HCT116 (cell line): ENCODE measurements around the gene PPP1R13L. TPM values are rescaled to one million over a fixed set of nuclear protein-coding genes. Genes with fewer than 3 reads are reported as not detected.

Experiments used
- ATAC-seq: fragments of 200-7000 bp; cut with Tn5 transposase; 2 replicates; pipeline ENCODE4 v1.9.1; 2020; ENCODE audit warnings: mild to moderate bottlenecking, moderate library complexity
- BruUV-seq: library from RNA; stranded (reverse); fragments of 400-500 nt; replicated peaks from 2 replicates; lab custom pipeline; 2021; lab: Mats Ljungman, UMichigan
- CTCF ChIA-PET: fragments of 300-600 bp; sonication (Branson Sonifier 250); formaldehyde crosslinking; loops from one replicate; lab custom pipeline; 2021; ENCODE audit warnings: antibody characterized with exemption; lab: Charles Lee
- POLR2A ChIA-PET: fragments of 300-600, 350-600 bp; sonication (Branson Sonifier 250); formaldehyde crosslinking; loops from one replicate; lab custom pipeline; 2021; ENCODE audit warnings: antibody characterized with exemption; lab: Charles Lee
- RAD21 ChIA-PET, 2 experiments: fragments of 300-600 bp; sonication (Branson Sonifier 250); formaldehyde crosslinking; loops; one replicate each; lab custom pipeline; 2023; ENCODE audit warnings: low total read pairs in 2 of 2; ENCODE audit not compliant: uncharacterized antibody in 2 of 2, unreplicated experiment in 2 of 2, low non-redundant PET in 1 of 2; lab: Charles Lee
- DNase-seq: peaks from one replicate; pipeline ENCODE4 v3.0.0-alpha.2; 2010; ENCODE audit warnings: low read depth, low spot score
- H2AFZ ChIP-seq: fragments of 200-600 bp; shearing (Covaris generic), sonication (generic); 2 replicates; pipeline ENCODE4 v1.6.1; 2017; ENCODE audit warnings: low read depth, mixed run types, mixed read lengths, antibody characterized with exemption, low read length; ENCODE audit not compliant: poor library complexity, severe bottlenecking
- H3K27ac ChIP-seq: 2 replicates; pipeline ENCODE4 v1.5.1; 2012; ENCODE audit warnings: low read depth, low read length
- H3K27me3 ChIP-seq: fragments of 200-600 bp; sonication (generic); 2 replicates; pipeline ENCODE4 v1.6.1; 2016; ENCODE audit warnings: mixed run types, low read length, mixed read lengths; ENCODE audit not compliant: insufficient read depth
- H3K36me3 ChIP-seq, 2 experiments: fragments of 200-500 bp in 1 of 2; fragments of 200-600 bp in 1 of 2; sonication (Bioruptor generic) in 1 of 2; sonication (generic) in 1 of 2; 2 replicates each; pipeline versions ENCODE4 v1.5.1 to v1.6.1; 2014 to 2016; ENCODE audit warnings: low read length in 2 of 2, inconsistent platforms in 1 of 2, mixed read lengths in 1 of 2, mixed run types in 1 of 2; ENCODE audit not compliant: insufficient read depth in 2 of 2, control insufficient read depth in 1 of 2
- H3K4me1 ChIP-seq, 2 experiments: fragments of 200-600 bp in 1 of 2; sonication (generic) in 1 of 2; 2 replicates each; pipeline versions ENCODE4 v1.5.1 to v1.6.1; 2012 to 2017; ENCODE audit warnings: low read length in 2 of 2, inconsistent platforms in 1 of 2, mild to moderate bottlenecking in 1 of 2, mixed read lengths in 1 of 2, mixed run types in 1 of 2, moderate library complexity in 1 of 2; ENCODE audit not compliant: insufficient read depth in 2 of 2, control insufficient read depth in 1 of 2
- H3K4me2 ChIP-seq: fragments of 200-600 bp; sonication (generic); 2 replicates; pipeline ENCODE4 v1.6.1; 2017; ENCODE audit warnings: mixed run types, low read length, mixed read lengths
- H3K4me3 ChIP-seq, 2 experiments: fragments of 200-600 bp in 1 of 2; sonication (generic) in 1 of 2; replicated peaks in 1 of 2; 2 replicates each; pipeline ENCODE4 v1.5.1; 2011 to 2016; ENCODE audit warnings: low read length in 2 of 2, control low read depth in 1 of 2, low read depth in 1 of 2, mild to moderate bottlenecking in 1 of 2, mixed read lengths in 1 of 2, mixed run types in 1 of 2
- H3K79me2 ChIP-seq: fragments of 200-600 bp; sonication (generic); 2 replicates; pipeline ENCODE4 v1.6.1; 2017; ENCODE audit warnings: mild to moderate bottlenecking, mixed run types, low read length, moderate library complexity, mixed read lengths; ENCODE audit not compliant: insufficient read depth
- H3K9ac ChIP-seq: fragments of 200-600 bp; sonication (generic); 2 replicates; pipeline ENCODE4 v1.6.1; 2016; ENCODE audit warnings: low read length, mixed read lengths
- H3K9me2 ChIP-seq: fragments of 200-600 bp; sonication (generic), shearing (Covaris generic); 2 replicates; pipeline ENCODE4 v1.6.1; 2017; ENCODE audit warnings: mixed run types, mild to moderate bottlenecking, moderate library complexity; ENCODE audit not compliant: insufficient read depth
- H3K9me3 ChIP-seq, 2 experiments: fragments of 200-500 bp in 1 of 2; fragments of 200-600 bp in 1 of 2; sonication (Bioruptor generic) in 1 of 2; sonication (generic) in 1 of 2; 2 replicates each; pipeline ENCODE4 v1.6.1; 2014 to 2017; ENCODE audit warnings: low read length in 2 of 2, mixed read lengths in 2 of 2, inconsistent platforms in 1 of 2, low read depth in 1 of 2, mild to moderate bottlenecking in 1 of 2, mixed run types in 1 of 2, moderate library complexity in 1 of 2; ENCODE audit not compliant: control insufficient read depth in 1 of 2, insufficient read depth in 1 of 2
- H4K20me1 ChIP-seq: fragments of 200-600 bp; sonication (generic), shearing (Covaris generic); 2 replicates; pipeline ENCODE4 v1.6.1; 2017; ENCODE audit warnings: mixed run types, mild to moderate bottlenecking, moderate library complexity; ENCODE audit not compliant: insufficient read depth
- CEBPB ChIP-seq: IDR thresholded peaks from 2 replicates; pipeline ENCODE4 v1.6.1; 2012; ENCODE audit warnings: low read depth
- JUND ChIP-seq: IDR thresholded peaks from 2 replicates; pipeline ENCODE4 v1.6.1; 2012
- POLR2A ChIP-seq: IDR thresholded peaks from 2 replicates; pipeline ENCODE4 v1.7.0; 2011; ENCODE audit warnings: borderline replicate concordance; ENCODE audit not compliant: insufficient read depth, insufficient read length; ENCODE audit errors: extremely low read depth
- POLR2AphosphoS5 ChIP-seq: IDR thresholded peaks from 2 replicates; pipeline ENCODE4 v1.6.1; 2011; ENCODE audit warnings: mild to moderate bottlenecking, low read depth, low read length, moderate library complexity
- SP1 ChIP-seq: IDR thresholded peaks from 2 replicates; pipeline ENCODE4 v1.6.1; 2012; ENCODE audit warnings: low read depth
- TCF7L2 ChIP-seq: IDR thresholded peaks from 2 replicates; pipeline ENCODE4 v1.7.0; 2011; ENCODE audit warnings: borderline replicate concordance, inconsistent platforms; ENCODE audit not compliant: insufficient read depth, insufficient read length; ENCODE audit errors: extremely low read depth
- YY1 ChIP-seq: IDR thresholded peaks from 2 replicates; pipeline ENCODE4 v1.6.1; 2011; ENCODE audit warnings: low read length, low read depth, moderate library complexity, mild to moderate bottlenecking; ENCODE audit not compliant: insufficient replicate concordance; ENCODE audit errors: extremely low read depth
- ZNF274 ChIP-seq: fragments of 200-500 bp; sonication (Bioruptor generic); IDR thresholded peaks from 2 replicates; pipeline ENCODE4 v1.6.1; 2014; ENCODE audit warnings: mild to moderate bottlenecking, low read depth, low read length, inconsistent platforms
- intact Hi-C: fragments of 100-400 bp; cut with micrococcal nuclease; formaldehyde crosslinking; loops from 2 replicates; pipeline ENCODE4 v1.10.0; 2022
- total RNA-seq: library from RNA; stranded (reverse); gene quantifications from one replicate; pipeline ENCODE4 v1.2.1, GENCODE V29; 2021; ENCODE audit not compliant: unreplicated experiment
- TF ChIP-seq, protein P1 (sequence below), 3 experiments: fragments of 200-600 bp in 1 of 3; sonication (generic) in 1 of 3; IDR thresholded peaks in 2 of 3; conservative IDR thresholded peaks in 1 of 3; 2 replicates each; pipeline ENCODE4 v1.5.1; 2012 to 2017; ENCODE audit warnings: low read depth in 2 of 3, low read length in 2 of 3, antibody characterized with exemption in 1 of 3, borderline replicate concordance in 1 of 3, control low read depth in 1 of 3, mild to moderate bottlenecking in 1 of 3, mixed read lengths in 1 of 3, mixed run types in 1 of 3, moderate library complexity in 1 of 3; ENCODE audit not compliant: insufficient read depth in 1 of 3

The PPP1R13L gene
- total RNA-seq, 1 experiment from 2014 or later = 89.1 TPM

DNA sequence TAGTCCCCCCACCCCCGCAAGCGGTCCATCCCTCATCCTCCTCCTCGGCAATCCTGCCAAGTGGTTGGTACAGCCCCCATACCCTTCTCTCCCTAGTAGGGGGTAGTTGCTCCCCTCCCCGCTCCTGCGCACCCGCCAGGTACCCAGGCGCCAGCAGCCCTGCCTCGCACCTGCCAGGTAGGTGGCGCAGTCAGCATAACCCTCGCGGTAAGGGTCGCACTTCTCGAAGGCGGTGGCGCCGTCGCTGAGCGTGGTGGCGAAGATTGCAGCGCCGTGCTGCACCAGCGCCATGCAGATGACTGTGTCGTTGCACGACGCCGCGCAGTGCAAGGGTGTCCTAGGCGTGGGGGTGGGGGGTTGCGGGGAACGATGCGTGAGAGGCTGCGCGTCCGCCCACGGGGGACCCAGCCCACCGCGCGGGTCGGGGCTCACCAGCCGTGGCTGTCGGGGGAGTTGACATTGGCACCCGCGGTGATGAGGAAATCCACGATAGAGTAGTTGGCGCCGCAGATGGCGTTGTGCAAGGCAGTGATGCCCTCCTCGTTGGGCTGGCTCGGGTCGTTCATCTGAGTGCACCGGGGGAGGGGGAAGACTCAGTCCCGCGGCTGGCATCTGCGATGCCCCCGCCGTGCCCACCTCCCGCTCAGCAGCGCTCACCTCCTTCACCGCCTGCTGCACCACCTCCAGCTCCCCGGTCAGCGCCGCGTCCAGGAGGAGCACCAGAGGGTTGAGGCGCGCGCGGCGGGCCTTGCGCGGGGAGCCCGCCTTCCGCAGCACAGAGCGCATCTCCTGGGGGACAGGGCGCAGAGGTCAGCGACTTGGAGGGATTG lies 19.3 kb downstream of the PPP1R13L start:
- no peak overlapping the region for H3K4me2 ChIP-seq
- CTCF ChIA-PET = no interaction called here
- H3K27ac ChIP-seq = no peak overlapping the region
- H3K9me3 ChIP-seq = no peaks in the 10 kb centered on the region
- ATAC-seq = 0 out of 2 replicates have a peak, but pooled peaks have one; percentile 11
- BruUV-seq = no TSS peak
- no peaks in the 10 kb centered on the region for H3K27me3 ChIP-seq
- H3K79me2 ChIP-seq = no peaks in the 10 kb centered on the region
- intact Hi-C loops = no loop called here
- no peak overlapping the region for H3K4me3 ChIP-seq
- TF ChIP-seq ZNF274 = no peak
- TF ChIP-seq POLR2AphosphoS5 = no peak; the same call in 1 of the 2 replicates
- no peak for TF ChIP-seq POLR2A
- no peak for TF ChIP-seq JUND
- no peak for TF ChIP-seq YY1
- no peak for TF ChIP-seq SP1
- TF ChIP-seq CEBPB = no peak
- TF ChIP-seq, protein P1, sequence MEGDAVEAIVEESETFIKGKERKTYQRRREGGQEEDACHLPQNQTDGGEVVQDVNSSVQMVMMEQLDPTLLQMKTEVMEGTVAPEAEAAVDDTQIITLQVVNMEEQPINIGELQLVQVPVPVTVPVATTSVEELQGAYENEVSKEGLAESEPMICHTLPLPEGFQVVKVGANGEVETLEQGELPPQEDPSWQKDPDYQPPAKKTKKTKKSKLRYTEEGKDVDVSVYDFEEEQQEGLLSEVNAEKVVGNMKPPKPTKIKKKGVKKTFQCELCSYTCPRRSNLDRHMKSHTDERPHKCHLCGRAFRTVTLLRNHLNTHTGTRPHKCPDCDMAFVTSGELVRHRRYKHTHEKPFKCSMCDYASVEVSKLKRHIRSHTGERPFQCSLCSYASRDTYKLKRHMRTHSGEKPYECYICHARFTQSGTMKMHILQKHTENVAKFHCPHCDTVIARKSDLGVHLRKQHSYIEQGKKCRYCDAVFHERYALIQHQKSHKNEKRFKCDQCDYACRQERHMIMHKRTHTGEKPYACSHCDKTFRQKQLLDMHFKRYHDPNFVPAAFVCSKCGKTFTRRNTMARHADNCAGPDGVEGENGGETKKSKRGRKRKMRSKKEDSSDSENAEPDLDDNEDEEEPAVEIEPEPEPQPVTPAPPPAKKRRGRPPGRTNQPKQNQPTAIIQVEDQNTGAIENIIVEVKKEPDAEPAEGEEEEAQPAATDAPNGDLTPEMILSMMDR (IDR thresholded peaks at IDR 0.05 in 2 of 3, conservative IDR thresholded peaks at IDR 0.05 in 1 of 3; ENCODE audit: borderline replicate concordance in 1 of 3, insufficient read depth in 1 of 3, low read depth in 2 of 3, low read length in 2 of 3) = no peak
- no peak for TF ChIP-seq TCF7L2
- TF ChIP-seq, all 23 proteins: peak for 0
- POLR2A ChIA-PET = interaction anchor here (0.9 kb wide), 1 partner anchor 9 kb away, joined by 3 read pairs; no protein-coding TSS in a partner anchor
- H3K9ac ChIP-seq = no peak overlapping the region
- H3K36me3 ChIP-seq = no peaks in the 10 kb centered on the region; a peak in 1 of 4 replicates
- H3K4me1 ChIP-seq = no peaks in the 10 kb centered on the region
- DNase-seq = no peak
- RAD21 ChIA-PET = no interaction called here
- no peak overlapping the region for H2AFZ ChIP-seq
- H4K20me1 ChIP-seq = no peaks in the 10 kb centered on the region
- H3K9me2 ChIP-seq = no peaks in the 10 kb centered on the region
